HepG2 (cell line): Measurements from ENCODE around the gene AP2B1. TPM values are rescaled to one million over a fixed set of nuclear protein-coding genes. Genes with fewer than 3 reads are reported as not detected.

Experiments
- ATAC-seq: fragments of 200-7000 bp; cut with Tn5 transposase; 3 replicates; pipeline ENCODE4 v1.9.1; 2020; ENCODE audit warnings: mild to moderate bottlenecking, moderate library complexity
- Bru-seq: library from RNA; stranded (reverse); fragments of 400-500 nt; gene quantifications from one replicate; lab custom pipeline; 2021; lab: Mats Ljungman, UMichigan
- BruChase-seq, 2 experiments: library from RNA; stranded (reverse); fragments of 400-500 nt; gene quantifications; one replicate each; lab custom pipeline; 2021; lab: Mats Ljungman, UMichigan
- BruUV-seq: library from RNA; stranded (reverse); fragments of 400-500 nt; replicated peaks from 2 replicates; lab custom pipeline; 2021; lab: Mats Ljungman, UMichigan
- CTCF ChIA-PET: fragments of 300-600 bp; formaldehyde crosslinking; extraction: SDS; loops from one replicate; lab custom pipeline; 2021; ENCODE audit warnings: low total read pairs, inconsistent platforms, low intra/inter-chr PET ratio; lab: Yijun Ruan, JAX
- POLR2A ChIA-PET: fragments of 350-600 bp; sonication (Branson Sonifier 250); formaldehyde crosslinking; loops from one replicate; lab custom pipeline; 2020; ENCODE audit warnings: antibody characterized with exemption, inconsistent platforms; lab: Yijun Ruan, JAX
- DNase-seq: peaks from one replicate; pipeline ENCODE4 v3.0.0-alpha.2; 2015; ENCODE audit warnings: low spot score
- FAIRE-seq: peaks from 3 replicates; lab custom pipeline; 2011; peaks lifted over from hg19 to GRCh38; lab: Jason Lieb, UNC
- H2AFZ ChIP-seq: one replicate; pipeline ENCODE4 v1.6.1; 2011; ENCODE audit warnings: low read length, inconsistent platforms
- H3K27ac ChIP-seq: fragments of 300-600 bp; 3 replicates; pipeline ENCODE4 v1.8.0; 2011; ENCODE audit warnings: mixed run types, mild to moderate bottlenecking, mixed read lengths, low read length, inconsistent platforms; ENCODE audit not compliant: insufficient read depth; ENCODE audit errors: extremely low read length
- H3K27me3 ChIP-seq, 2 experiments: fragments of 200-600 bp in 1 of 2; 2 replicates in 1 of 2; 3 replicates in 1 of 2; pipeline versions ENCODE4 v1.6.0 to v1.8.0; 2011; ENCODE audit warnings: low read length in 2 of 2, mild to moderate bottlenecking in 2 of 2, moderate library complexity in 2 of 2, inconsistent platforms in 1 of 2; ENCODE audit not compliant: insufficient read depth in 2 of 2, control insufficient read depth in 1 of 2
- H3K36me3 ChIP-seq, 2 experiments: fragments of 200-600 bp in 1 of 2; replicated peaks in 1 of 2; 2 replicates in 1 of 2; 3 replicates in 1 of 2; pipeline versions ENCODE4 v1.5.1 to v1.8.0; 2011; ENCODE audit warnings: low read length in 2 of 2, inconsistent platforms in 1 of 2; ENCODE audit not compliant: insufficient read depth in 2 of 2, control insufficient read depth in 1 of 2
- H3K4me1 ChIP-seq: 2 replicates; pipeline ENCODE4 v1.5.1; 2012; ENCODE audit warnings: low read length, inconsistent platforms; ENCODE audit not compliant: insufficient read depth
- H3K4me2 ChIP-seq: 2 replicates; pipeline ENCODE4 v1.6.0; 2011; ENCODE audit warnings: low read depth, low read length, inconsistent platforms
- H3K4me3 ChIP-seq, 3 experiments: fragments of 200-600 bp in 1 of 3; sonication (generic), shearing (Covaris generic) in 1 of 3; replicated peaks in 1 of 3; 2 replicates each; pipeline ENCODE4 v1.5.1; 2011 to 2016; ENCODE audit warnings: low read length in 3 of 3, inconsistent platforms in 2 of 3, low read depth in 2 of 3, mild to moderate bottlenecking in 2 of 3, control low read depth in 1 of 3, mixed read lengths in 1 of 3; ENCODE audit not compliant: insufficient read depth in 1 of 3
- H3K79me2 ChIP-seq: one replicate; pipeline ENCODE4 v1.6.1; 2011; ENCODE audit warnings: low read length, inconsistent platforms; ENCODE audit not compliant: insufficient read depth
- H3K9ac ChIP-seq: 2 replicates; pipeline ENCODE4 v1.6.0; 2011; ENCODE audit warnings: mild to moderate bottlenecking, low read depth, low read length, inconsistent platforms; ENCODE audit not compliant: insufficient read depth
- H3K9me3 ChIP-seq: 2 replicates; pipeline ENCODE4 v1.5.1; 2012; ENCODE audit warnings: mild to moderate bottlenecking, low read length
- H4K20me1 ChIP-seq: 2 replicates; pipeline ENCODE4 v1.6.0; 2011; ENCODE audit warnings: inconsistent platforms, mild to moderate bottlenecking, low read length, moderate library complexity; ENCODE audit not compliant: insufficient read depth
- EZH2 ChIP-seq: conservative IDR thresholded peaks from 2 replicates; pipeline ENCODE4 v1.6.1; 2012; ENCODE audit warnings: mild to moderate bottlenecking, low read depth, low read length, moderate library complexity
- FOXP4 ChIP-seq: sonication (generic); formaldehyde crosslinking; IDR thresholded peaks from 2 replicates; pipeline ENCODE4 v1.4.0; 2020; ENCODE audit warnings: missing genetic modification reagents
- FUBP1 ChIP-seq: sonication (generic); formaldehyde crosslinking; IDR thresholded peaks from 2 replicates; pipeline ENCODE4 v1.5.1; 2020; ENCODE audit warnings: missing genetic modification reagents, mild to moderate bottlenecking, borderline replicate concordance
- HDAC6 ChIP-seq: fragments of 200-600 bp; sonication (generic); IDR thresholded peaks from 2 replicates; pipeline ENCODE4 v1.7.0; 2017; ENCODE audit warnings: mild to moderate bottlenecking, antibody characterized with exemption, low read length, low read depth
- HNRNPLL ChIP-seq: fragments of 200-400 bp; formaldehyde crosslinking; IDR thresholded peaks from 2 replicates; pipeline ENCODE4 v1.6.1; 2017; ENCODE audit warnings: mild to moderate bottlenecking, low read depth, low read length; ENCODE audit not compliant: poor library complexity, severe bottlenecking
- KAT7 ChIP-seq: IDR thresholded peaks from 2 replicates; pipeline ENCODE4 v1.6.1; 2018; ENCODE audit warnings: borderline replicate concordance, missing compliant biosample characterization
- SP140L ChIP-seq: sonication (generic); formaldehyde crosslinking; IDR thresholded peaks from 2 replicates; pipeline ENCODE4 v1.4.0; 2020; ENCODE audit warnings: missing genetic modification reagents, borderline replicate concordance
- ZBTB21 ChIP-seq: sonication (generic); formaldehyde crosslinking; IDR thresholded peaks from 2 replicates; pipeline ENCODE4 v1.4.0; 2020; ENCODE audit warnings: missing genetic modification reagents
- ZNF503 ChIP-seq: sonication (generic); formaldehyde crosslinking; IDR thresholded peaks from 2 replicates; pipeline ENCODE4 v1.4.0; 2020; ENCODE audit warnings: missing genetic modification reagents
- ZNF83 ChIP-seq: sonication (generic); formaldehyde crosslinking; IDR thresholded peaks from 2 replicates; pipeline ENCODE4 v1.4.0; 2020; ENCODE audit warnings: missing genetic modification reagents, mild to moderate bottlenecking, borderline replicate concordance
- WGBS: methylation state at CpG from one replicate; pipeline ENCODE4 v1.1.6; 2017; ENCODE audit warnings: low lambda C conversion rate; 5-methylcytosine and 5-hydroxymethylcytosine counted together
- in situ Hi-C: cut with HindIII; loops from 2 replicates; pipeline ENCODE4 v1.10.0; 2017; ENCODE audit warnings: low pct_unique_long_range_greater_than_20kb; ENCODE audit not compliant: extremely low pct_ligation_motif_present
- intact Hi-C: fragments of 100-400 bp; cut with micrococcal nuclease; formaldehyde crosslinking; loops from one replicate; pipeline ENCODE4 v1.10.0; 2022; ENCODE audit not compliant: unreplicated experiment
- long read RNA-seq, 2 experiments: library from RNA in 1 of 2; library from polyadenylated mRNA in 1 of 2; stranded (forward) in 1 of 2; unstranded in 1 of 2; transcript quantifications; one replicate each; pipeline ENCODE4 v2.0.0, GENCODE V29; 2019 to 2022
- polyA minus RNA-seq, 3 experiments: library from RNA; depleted of rRNA, polyadenylated mRNA; stranded (reverse); fragments of >200 nt; gene quantifications; 2 replicates each; pipeline ENCODE4 v1.2.3, GENCODE V29; 2011; ENCODE audit warnings: low replicate concordance in 1 of 3
- polyA plus RNA-seq, 8 experiments: library from polyadenylated mRNA; depleted of rRNA in 3 of 8; stranded (reverse) in 7 of 8; unstranded in 1 of 8; fragments of >200 nt; fragmentation: Illumina TruSeq in 4 of 8; extraction: Trizol in 4 of 8; gene quantifications; 2 replicates each; pipeline versions ENCODE4 v1.2.1 to v1.2.3, GENCODE V29; 2011 to 2016; ENCODE audit warnings: low read depth in 4 of 8, missing spikeins in 1 of 8, mixed read lengths in 1 of 8; ENCODE audit not compliant: insufficient read depth in 1 of 8
- total RNA-seq, 5 experiments: library from RNA; depleted of rRNA; stranded (reverse); fragments of >200 nt; fragmentation: Illumina TruSeq; extraction: Trizol; gene quantifications; 2 replicates each; pipeline ENCODE4 v1.2.3, GENCODE V29; 2016; ENCODE audit warnings: low read depth in 1 of 5

AP2B1 gene
- total RNA-seq (2016; rRNA removed; fragmentation: Illumina TruSeq; extraction: Trizol) (23.8 and 58.4 TPM in 2 replicates), polyA plus RNA-seq (2011; rRNA removed) (67.4 and 71.3 TPM in 2 replicates), polyA minus RNA-seq (2011; rRNA and poly(A)+ RNA removed; ENCODE audit: low replicate concordance) (118 and 224 TPM in 2 replicates), Bru-seq, nascent RNA (percentile 73 among the genes with signal in this experiment), BruChase-seq, experiment 1, labeled RNA remaining after a 6-hour chase (percentile 76 among the genes with signal in this experiment), BruChase-seq, experiment 2, labeled RNA remaining after a 2-hour chase (percentile 68 among the genes with signal in this experiment)
- total RNA-seq (2016; cell fraction: cytosol; rRNA removed; fragmentation: Illumina TruSeq; extraction: Trizol; ENCODE audit: low read depth) = 7.7 and 8.3 TPM in 2 replicates
- 21.9 and 55.7 TPM in 2 replicates for total RNA-seq (2016; cell fraction: insoluble cytoplasmic fraction; rRNA removed; fragmentation: Illumina TruSeq; extraction: Trizol)
- 24.9 and 27.8 TPM in 2 replicates for total RNA-seq (2016; cell fraction: membrane; rRNA removed; fragmentation: Illumina TruSeq; extraction: Trizol)
- 35.0 and 35.8 TPM in 2 replicates for total RNA-seq (2016; cell fraction: nucleus; rRNA removed; fragmentation: Illumina TruSeq; extraction: Trizol)
- 55.0 and 79.8 TPM in 2 replicates for polyA plus RNA-seq (2011; cell fraction: cytosol; rRNA removed)
- polyA plus RNA-seq (2011; cell fraction: nucleus; rRNA removed) = 30.8 and 37.5 TPM in 2 replicates
- polyA plus RNA-seq (2012) = 71.1 and 87.3 TPM in 2 replicates
- polyA plus RNA-seq (2016; cell fraction: cytosol; fragmentation: Illumina TruSeq; extraction: Trizol; ENCODE audit: low read depth) = 9.1 and 11.2 TPM in 2 replicates
- 61.8 and 69.1 TPM in 2 replicates for polyA plus RNA-seq (2016; cell fraction: insoluble cytoplasmic fraction; fragmentation: Illumina TruSeq; extraction: Trizol; ENCODE audit: low read depth)
- 20.2 and 25.9 TPM in 2 replicates for polyA plus RNA-seq (2016; cell fraction: membrane; fragmentation: Illumina TruSeq; extraction: Trizol; ENCODE audit: low read depth)
- polyA plus RNA-seq (2016; cell fraction: nucleus; fragmentation: Illumina TruSeq; extraction: Trizol; ENCODE audit: insufficient read depth, low read depth) = 31.8 and 34.7 TPM in 2 replicates
- polyA minus RNA-seq (2011; cell fraction: cytosol; rRNA and poly(A)+ RNA removed) = 78.8 and 101 TPM in 2 replicates
- 59.2 and 75.5 TPM in 2 replicates for polyA minus RNA-seq (2011; cell fraction: nucleus; rRNA and poly(A)+ RNA removed)
- long read RNA-seq, experiment 1, full-length matches to known transcripts = 5 of 28 reads
- long read RNA-seq, experiment 1, partial matches to known transcripts = 16 of 28 reads
- long read RNA-seq, experiment 1, other reads (novel, unspliced or antisense) = 7 of 28 reads
- long read RNA-seq, experiment 2, partial matches to known transcripts = 97 of 189 reads
- long read RNA-seq, experiment 2, other reads (novel, unspliced or antisense) = 92 of 189 reads

- DNase-seq (peak; percentile 83), ATAC-seq (peak; percentile 93), FAIRE-seq (peak; percentile 42)
- peak within 1 kb of the TSS; percentile 79 for H3K4me2 ChIP-seq
- peak within 1 kb of the TSS; percentile 67 to 92 (median 89) for H3K4me3 ChIP-seq
- no peaks in the 10 kb centered on the region for H4K20me1 ChIP-seq
- ChIA-PET POLR2A (interaction anchor here (0.8 to 4.2 kb wide), 4 partner anchors 8 to 221 kb away, joined by 3 to 73 read pairs (median 6); partner anchors contain the start of gene PEX12), CTCF (no interaction called here)
- H3K9me3 ChIP-seq = no peaks in the 10 kb centered on the region
- peak within 1 kb of the TSS; percentile 86 for H3K9ac ChIP-seq
- in situ Hi-C loops (no loop called here), intact Hi-C loops (no loop called here)
- H3K36me3 ChIP-seq = no peaks in the 10 kb centered on the region
- peak within 1 kb of the TSS; percentile 61 for H3K27ac ChIP-seq
- H3K4me1 ChIP-seq = peaks cover 26% of the 10 kb centered on the region
- peaks cover 44% of the 10 kb centered on the region for H3K79me2 ChIP-seq
- TSS peak; percentile 82 for BruUV-seq
- H3K27me3 ChIP-seq = no peaks in the 10 kb centered on the region; a peak in 1 of 5 replicates
- under 1% methylated on average over 30 of the region's 50 CpGs for WGBS
- peak within 1 kb of the TSS; percentile 58 for H2AFZ ChIP-seq
- TF ChIP-seq KAT7 (CRISPR knock-in tag) = peak; percentile 82; the same call in 1 of the 2 replicates
- TF ChIP-seq EZH2 = no peak
- no peak for TF ChIP-seq ZNF83 (CRISPR knock-in tag)
- TF ChIP-seq HNRNPLL = peak; percentile 52
- TF ChIP-seq ZBTB21 = peak; percentile 100
- TF ChIP-seq ZNF503 (CRISPR knock-in tag) = no peak
- no peak for TF ChIP-seq FUBP1
- no peak for TF ChIP-seq SP140L (CRISPR knock-in tag)
- TF ChIP-seq FOXP4 (CRISPR knock-in tag) = peak; percentile 25; the same call in 1 of the 2 replicates
- no peak for TF ChIP-seq HDAC6
These were observed at the start of gene AP2B1 for GRCh38 chr17:35587074-35587961. AP2B1 (plus strand) TSS chr17:35587322; CDS start chr17:35594031, 6,709 bp downstream.
